Measurements from ENCODE around the gene OPN1MW. TPM values are rescaled to one million over a fixed set of nuclear protein-coding genes. Genes with fewer than 3 reads are reported as not detected.
"Not testable (repeated sequence)": the region's sequence is repeated elsewhere in the genome, so short reads cannot be mapped to it uniquely, and the experiment has no call there.

OPN1MW gene
- total RNA-seq, 2 donors from 2014 or later, result not detected

GRCh38 chrX:154226706-154227105, 44.3 kb downstream of the OPN1MW start:
- H3K9me3 ChIP-seq; H3K27me3 ChIP-seq; intact Hi-C loops (cut with DNase I); H3K36me3 ChIP-seq (replicated peaks in 1 of 2; ENCODE audit: insufficient read depth in 1 of 2, low read depth in 2 of 2); ATAC-seq; H3K27ac ChIP-seq; H3K4me3 ChIP-seq; H3K4me1 ChIP-seq; DNase-seq: not testable (repeated sequence)
- WGBS, 2 donors, result no CpG with 5 or more reads among the region's 9 CpGs

- WGBS, 2 donors, result no CpG with 5 or more reads among the region's 3 CpGs
- not testable (repeated sequence) for H3K27ac ChIP-seq
Observed at GRCh38 chrX:154231443-154231842, 49.0 kb downstream of the OPN1MW start.

GRCh38 chrX:154233620-154234019, 51.2 kb downstream of the OPN1MW start:
- H3K27me3 ChIP-seq; ATAC-seq; H3K27ac ChIP-seq; intact Hi-C loops (cut with DNase I); H3K36me3 ChIP-seq (replicated peaks in 1 of 2; ENCODE audit: insufficient read depth in 1 of 2, low read depth in 2 of 2); H3K9me3 ChIP-seq; H3K4me1 ChIP-seq; DNase-seq; H3K4me3 ChIP-seq: not testable (repeated sequence)
- WGBS, 2 donors, result no CpG with 5 or more reads among the region's 16 CpGs

More at GRCh38 chrX:154231443-154231842, 49.0 kb downstream of the OPN1MW start:
- H3K4me3 ChIP-seq; H3K9me3 ChIP-seq; intact Hi-C loops (cut with DNase I); H3K4me1 ChIP-seq; H3K27me3 ChIP-seq; H3K36me3 ChIP-seq (replicated peaks in 1 of 2; ENCODE audit: insufficient read depth in 1 of 2, low read depth in 2 of 2); DNase-seq: not testable (repeated sequence)
- peak; percentile 15 for ATAC-seq

- H3K36me3 ChIP-seq (replicated peaks in 1 of 2; ENCODE audit: insufficient read depth in 1 of 2, low read depth in 2 of 2); intact Hi-C loops (cut with DNase I); H3K27ac ChIP-seq; H3K4me1 ChIP-seq; DNase-seq; H3K27me3 ChIP-seq; H3K4me3 ChIP-seq; ATAC-seq; H3K9me3 ChIP-seq: not testable (repeated sequence)
- whole genome bisulfite sequencing, 2 donors, result 73% methylated on average over 3 of the region's 11 CpGs; no CpG with 5 or more reads in 1 of the 2 donors
Observed at GRCh38 chrX:154238939-154239559, 56.7 kb downstream of the OPN1MW start.

- H3K36me3 ChIP-seq (replicated peaks in 1 of 2; ENCODE audit: insufficient read depth in 1 of 2, low read depth in 2 of 2); H3K27ac ChIP-seq; intact Hi-C loops (cut with DNase I); H3K27me3 ChIP-seq; H3K4me1 ChIP-seq; ATAC-seq; H3K9me3 ChIP-seq; H3K4me3 ChIP-seq: not testable (repeated sequence)
- DNase-seq, result peak in 2 of 4 donors; percentile 3 to 7
- WGBS, 2 donors, result 67 to 78% methylated on average over 4 to 5 of the region's 8 CpGs
Observed at GRCh38 chrX:154239982-154240503, 57.6 kb downstream of the OPN1MW start.

Other genes starting within 250 kb of the OPN1MW start
- gene NAA10, start 247.6 kb upstream of the OPN1MW start, total RNA-seq, result 10 to 100 TPM; 30.3 to 74.7 TPM
- gene RENBP, start 238.0 kb upstream of the OPN1MW start, total RNA-seq, result 1 to 10 TPM in 1 of 2 donors, under 1 TPM in 1; 0.66 to 6.0 TPM
- gene HCFC1, start 210.8 kb upstream of the OPN1MW start, total RNA-seq, result 10 to 100 TPM; 16.6 to 62.6 TPM
- gene TMEM187, start 209.8 kb upstream of the OPN1MW start, total RNA-seq, result 10 to 100 TPM in 1 of 2 donors, 1 to 10 TPM in 1; 8.8 to 10.9 TPM
- gene IRAK1, start 162.7 kb upstream of the OPN1MW start, total RNA-seq, result 100 to 1,000 TPM in 1 of 2 donors, 10 to 100 TPM in 1; 51.6 to 105 TPM
- gene MECP2, start 84.9 kb upstream of the OPN1MW start, total RNA-seq, result 10 to 100 TPM; 27.8 to 36.3 TPM
- gene OPN1LW, start 38.4 kb upstream of the OPN1MW start, total RNA-seq, result not detected
- not detected for gene OPN1MW2, start 37.2 kb downstream of the OPN1MW start, total RNA-seq
- gene OPN1MW3, start 75.0 kb downstream of the OPN1MW start, total RNA-seq, result not detected
- not detected for gene TEX28, start 112.5 kb downstream of the OPN1MW start, total RNA-seq
- gene TKTL1, start 113.2 kb downstream of the OPN1MW start, total RNA-seq, result not detected
- 100 to 1,000 TPM; 230 to 308 TPM for gene FLNA, start 192.0 kb downstream of the OPN1MW start, total RNA-seq
- 10 to 100 TPM; 23.6 to 28.3 TPM for gene EMD, start 196.7 kb downstream of the OPN1MW start, total RNA-seq
- gene RPL10, start 215.8 kb downstream of the OPN1MW start, total RNA-seq, result 1,000 to 10,000 TPM; 1,426 to 2,757 TPM
- 10 to 100 TPM in 1 of 2 donors, 1 to 10 TPM in 1; 9.6 to 16.1 TPM for gene DNASE1L1, start 226.7 kb downstream of the OPN1MW start, total RNA-seq
- 10 to 100 TPM; 42.0 to 97.6 TPM for gene TAFAZZIN, start 228.9 kb downstream of the OPN1MW start, total RNA-seq
- gene ATP6AP1, start 246.1 kb downstream of the OPN1MW start, total RNA-seq, result 10 to 100 TPM; 49.8 to 51.4 TPM

Measured in body of pancreas (tissue), 4 donors.